ENCODE measurements around the gene TSPO2.

The TSPO2 gene

GRCh38 chr6:41049521-41049920, 7.3 kb downstream of the TSPO2 start:
- H3K4me3 ChIP-seq (replicated peaks; ENCODE audit: low read depth, low read length) = no peak overlapping the region
- TF ChIP-seq CTCF (IDR thresholded peaks at IDR 0.05; ENCODE audit: low read length, missing control alignments) = no peak
- DNase-seq (ENCODE audit: low read depth) = no peak

- DNase-seq (ENCODE audit: low read depth) = no peak
- H3K4me3 ChIP-seq (replicated peaks; ENCODE audit: low read depth, low read length) = no peak overlapping the region
- TF ChIP-seq CTCF (IDR thresholded peaks at IDR 0.05; ENCODE audit: low read length, missing control alignments) = no peak
These were observed 7.7 kb downstream of the TSPO2 start for GRCh38 chr6:41049955-41050354.

GRCh38 chr6:41050536-41050935, 8.3 kb downstream of the TSPO2 start:
- no peak for TF ChIP-seq CTCF (IDR thresholded peaks at IDR 0.05; ENCODE audit: low read length, missing control alignments)
- no peak for DNase-seq (ENCODE audit: low read depth)
- no peak overlapping the region for H3K4me3 ChIP-seq (replicated peaks; ENCODE audit: low read depth, low read length)

GRCh38 chr6:41051873-41052272, 9.6 kb downstream of the TSPO2 start:
- no peak for DNase-seq (ENCODE audit: low read depth)
- no peak overlapping the region for H3K4me3 ChIP-seq (replicated peaks; ENCODE audit: low read depth, low read length)
- TF ChIP-seq CTCF (IDR thresholded peaks at IDR 0.05; ENCODE audit: low read length, missing control alignments) = no peak

DNA sequence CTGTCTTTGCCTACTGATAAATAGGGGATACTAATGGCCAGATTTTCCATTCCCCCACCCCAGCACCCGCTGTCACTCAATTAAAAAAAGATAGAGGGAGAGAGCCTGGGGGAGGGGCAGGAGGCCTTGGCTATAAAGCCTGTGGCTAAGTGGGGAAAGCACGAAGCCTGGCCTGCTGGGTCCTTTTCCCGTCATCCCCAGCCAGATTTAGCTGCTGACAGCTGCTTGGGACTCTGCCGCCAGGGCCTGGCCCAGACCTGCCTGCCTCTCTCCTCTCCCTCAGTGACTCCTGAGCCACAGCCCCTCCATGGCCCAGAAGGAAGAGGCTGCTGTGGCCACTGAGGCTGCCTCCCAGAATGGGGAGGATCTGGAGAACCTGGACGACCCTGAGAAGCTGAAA, 10.8 kb downstream of the TSPO2 start, which contains the start of gene APOBEC2:
TSS of gene APOBEC2 (plus strand) at position 162 of the 400 bp plus-strand sequence. CDS start at position 308, 146 bp downstream.
- no peak within 1 kb of the TSS for H3K4me3 ChIP-seq (replicated peaks; ENCODE audit: low read depth, low read length)
- no peak for TF ChIP-seq CTCF (IDR thresholded peaks at IDR 0.05; ENCODE audit: low read length, missing control alignments)

GRCh38 chr6:41054511-41054910, 12.2 kb downstream of the TSPO2 start:
- H3K4me3 ChIP-seq (replicated peaks; ENCODE audit: low read depth, low read length) = no peak overlapping the region
- no peak for TF ChIP-seq CTCF (IDR thresholded peaks at IDR 0.05; ENCODE audit: low read length, missing control alignments)
- no peak for DNase-seq (ENCODE audit: low read depth)

More for the DNA sequence above, 10.8 kb downstream of the TSPO2 start, which contains the start of gene APOBEC2:
- DNase-seq (ENCODE audit: low read depth) = no peak

DNA sequence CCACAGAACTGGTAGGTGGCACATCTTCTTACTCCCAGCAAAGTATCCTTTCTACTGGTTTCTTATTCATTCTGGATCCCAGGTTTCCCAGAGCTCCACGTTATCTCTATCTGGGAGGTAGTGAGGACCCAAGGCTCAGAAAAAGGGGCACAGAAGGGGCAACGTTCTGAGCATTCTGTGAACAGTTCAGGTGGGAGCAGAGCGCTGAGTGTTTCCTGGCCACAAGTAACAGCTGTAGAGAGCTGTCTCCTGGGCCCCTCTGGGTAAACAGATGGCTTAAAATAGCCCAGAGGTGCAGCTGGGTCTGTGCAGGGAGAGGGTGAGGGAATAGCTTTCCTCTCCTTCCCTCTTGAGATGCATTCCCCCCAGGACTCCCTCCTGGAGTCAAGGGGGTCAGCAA, 12.9 kb downstream of the TSPO2 start:
- no peak overlapping the region for H3K4me3 ChIP-seq (replicated peaks; ENCODE audit: low read depth, low read length)
- TF ChIP-seq CTCF (IDR thresholded peaks at IDR 0.05; ENCODE audit: low read length, missing control alignments) = no peak
- no peak for DNase-seq (ENCODE audit: low read depth)
